Kidney (tissue), 14 donors: Measurements from ENCODE around the gene PFKP. TPM values are rescaled to one million over a fixed set of nuclear protein-coding genes. Genes with fewer than 3 reads are reported as not detected.
A peak's percentile ranks its signal among the peaks of the same experiment; 100 is the strongest.

Experiments
- DNase-seq, 5 donors: peaks; one replicate each; pipeline ENCODE4 v3.0.0-alpha.2; 2013 to 2020
- FAIRE-seq: peaks from 2 replicates; lab custom pipeline; 2012; peaks lifted over from hg19 to GRCh38; lab: Jason Lieb, UNC
- H3K27ac ChIP-seq, 2 donors: one replicate each; pipeline ENCODE4 v1.7.0; 2013; ENCODE audit warnings: low read depth in 2 of 2, low read length in 2 of 2, inconsistent platforms in 1 of 2
- H3K27me3 ChIP-seq: one replicate; pipeline ENCODE4 v1.7.1; 2013; ENCODE audit warnings: low read length, inconsistent platforms; ENCODE audit not compliant: control insufficient read depth, insufficient read depth
- H3K36me3 ChIP-seq, 3 donors: one replicate each; pipeline versions ENCODE4 v1.7.0 to v1.7.1; 2013; ENCODE audit warnings: low read length in 3 of 3, control low read depth in 1 of 3, inconsistent platforms in 1 of 3; ENCODE audit not compliant: insufficient read depth in 3 of 3, control insufficient read depth in 2 of 3
- H3K4me1 ChIP-seq, 3 donors: one replicate each; pipeline versions ENCODE4 v1.7.0 to v1.7.1; 2013; ENCODE audit warnings: low read length in 3 of 3, inconsistent platforms in 1 of 3, low read depth in 1 of 3; ENCODE audit not compliant: control insufficient read depth in 2 of 3, insufficient read depth in 2 of 3
- H3K4me3 ChIP-seq, 3 donors: one replicate each; pipeline versions ENCODE4 v1.7.0 to v1.8.1; 2013; ENCODE audit warnings: low read length in 3 of 3, control low read depth in 1 of 3, inconsistent platforms in 1 of 3
- H3K9ac ChIP-seq, 3 donors: one replicate each; pipeline versions ENCODE4 v1.7.0 to v1.7.1; 2013; ENCODE audit warnings: low read length in 3 of 3, control low read depth in 1 of 3, inconsistent platforms in 1 of 3
- H3K9me3 ChIP-seq, 3 donors: one replicate each; pipeline versions ENCODE4 v1.7.0 to v1.7.1; 2013; ENCODE audit warnings: low read length in 3 of 3, control low read depth in 1 of 3, inconsistent platforms in 1 of 3; ENCODE audit not compliant: control insufficient read depth in 2 of 3, insufficient read depth in 1 of 3
- CTCF ChIP-seq: IDR thresholded peaks from 3 replicates; pipeline ENCODE4 v1.5.1; 2012; ENCODE audit warnings: mild to moderate bottlenecking, moderate library complexity, borderline replicate concordance; ENCODE audit not compliant: insufficient read depth; ENCODE audit errors: extremely low read depth
- intact Hi-C: fragments of 100-400 bp; cut with DNase I; formaldehyde crosslinking; loops from one replicate; pipeline ENCODE4 v1.11.1; 2022
- polyA plus RNA-seq: library from polyadenylated mRNA; stranded (reverse); fragments of 350-450 nt; fragmentation: Illumina TruSeq; extraction: RNeasy Lipid Tissue Mini Kit (QIAGEN cat#74804); gene quantifications from one replicate; pipeline ENCODE4 v1.2.3, GENCODE V29; 2014; ENCODE audit warnings: low read depth, low replicate concordance; ENCODE audit not compliant: insufficient read depth
- total RNA-seq: library from RNA; stranded (reverse); fragmentation: NEBNext Ultra II Directional; extraction: Animal tissue kit (Norgen Biotek cat#: 25700); gene quantifications from one replicate; pipeline ENCODE4 v1.2.1, GENCODE V29; 2021
- donor health status: control.
- donor health status: control.
- donor health status: control.
- donor health status: control.
- donor health status: control.
- donor health status: DM: yes; HTN: yes; CAD: no.
- donor health status: Normal renal cell carcinoma (clear cell type).

The PFKP gene
- total and polyA plus RNA-seq, 2 donors from 2014 or later = 51.2 to 139 TPM

DNA sequence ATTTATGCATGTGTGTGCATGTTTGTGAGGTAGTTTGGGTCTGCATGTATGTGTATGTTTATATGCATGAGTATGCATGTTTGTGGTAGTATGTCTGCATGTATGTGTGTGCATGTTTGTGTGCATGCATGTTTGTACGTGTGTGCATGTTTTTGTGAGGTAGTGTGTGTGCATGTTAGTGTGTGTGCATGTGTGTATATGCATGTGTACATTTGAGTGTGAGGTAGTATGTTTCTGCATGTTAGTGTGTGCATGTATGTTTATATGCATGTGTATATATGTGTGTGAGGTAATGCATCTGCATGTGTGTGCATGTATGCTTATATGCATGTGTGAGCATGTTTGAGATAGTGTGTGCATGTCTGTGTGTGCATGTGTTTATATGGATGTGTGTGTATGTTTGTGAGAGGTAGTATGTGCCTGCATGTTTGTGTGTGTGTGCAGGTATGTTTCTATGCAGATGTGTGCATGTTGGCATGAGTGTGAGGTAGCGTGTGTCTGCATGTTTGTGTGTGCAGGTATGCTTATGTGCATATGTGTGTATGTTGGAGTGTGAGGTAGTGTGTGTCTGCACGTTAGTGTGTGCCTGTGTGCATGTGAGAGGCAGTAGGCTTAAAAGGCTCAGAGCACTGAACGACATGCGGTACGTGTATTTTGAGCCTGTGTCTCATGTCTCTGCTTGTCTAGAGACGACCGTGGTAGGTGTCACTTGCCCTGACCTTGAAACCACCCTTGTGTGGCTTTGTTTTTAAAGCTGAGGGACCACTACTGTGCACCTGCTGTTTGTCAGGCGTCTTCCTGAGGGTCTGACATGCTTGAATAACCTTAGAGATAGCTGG lies 43.7 kb downstream of the PFKP start:
- Histone ChIP-seq H3K27me3 (peaks cover 2% of the 10 kb centered on the region), H3K9me3 (no peaks in the 10 kb centered on the region), H3K4me3 (peak overlapping the region in 1 of 3 donors; percentile 36), H3K27ac (peak overlapping the region in 1 of 2 donors; percentile 2), H3K9ac (peak overlapping the region in 1 of 3 donors; percentile 7), H3K36me3 (peaks cover 2 to 18% (median 8%) of the 10 kb centered on the region in 3 donors), H3K4me1 (peaks cover 6 to 10% (median 9%) of the 10 kb centered on the region in 3 donors)
- DNase-seq (peak in 1 of 5 donors; percentile 73), FAIRE-seq (no peak)
- intact Hi-C loops = no loop called here
- no peak for TF ChIP-seq CTCF

DNA sequence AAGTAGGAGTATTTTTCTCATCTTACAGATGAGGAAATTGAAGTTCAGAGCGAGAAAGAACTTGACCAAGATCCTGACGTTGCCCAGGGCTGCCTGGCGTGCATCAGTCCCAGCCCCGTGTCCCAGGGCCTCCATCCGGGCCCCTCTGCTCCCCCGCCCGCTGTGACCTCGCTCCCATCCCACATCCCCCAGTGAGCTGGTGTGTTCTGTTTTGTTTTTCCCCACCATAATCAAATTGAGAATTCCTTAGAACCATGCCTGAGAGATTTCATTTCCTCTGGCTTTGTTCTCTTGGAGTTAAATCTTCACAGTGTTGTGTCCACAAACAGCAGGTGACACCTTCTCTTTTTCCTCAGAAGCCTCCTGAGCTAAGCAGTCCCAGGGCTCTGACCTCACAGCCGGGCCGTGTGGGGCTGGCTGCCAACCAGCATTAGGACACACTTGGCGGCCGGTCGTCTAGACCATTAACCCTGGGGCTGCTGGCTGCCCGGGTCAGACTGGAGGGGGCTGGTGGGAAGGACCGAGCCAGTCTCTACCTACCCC lies 44.3 kb downstream of the PFKP start:
- Histone ChIP-seq H3K27ac (peak overlapping the region in 1 of 2 donors; percentile 2), H3K4me1 (peaks cover 6 to 10% (median 9%) of the 10 kb centered on the region in 3 donors), H3K4me3 (no peak overlapping the region), H3K9ac (peak overlapping the region in 1 of 3 donors; percentile 7), H3K9me3 (no peaks in the 10 kb centered on the region), H3K27me3 (peaks cover 2% of the 10 kb centered on the region), H3K36me3 (peaks cover 2 to 24% (median 8%) of the 10 kb centered on the region in 3 donors)
- no peak for TF ChIP-seq CTCF
- FAIRE-seq (no peak), DNase-seq (peak; percentile 75 to 90 (median 86))
- intact Hi-C loops = no loop called here

DNA sequence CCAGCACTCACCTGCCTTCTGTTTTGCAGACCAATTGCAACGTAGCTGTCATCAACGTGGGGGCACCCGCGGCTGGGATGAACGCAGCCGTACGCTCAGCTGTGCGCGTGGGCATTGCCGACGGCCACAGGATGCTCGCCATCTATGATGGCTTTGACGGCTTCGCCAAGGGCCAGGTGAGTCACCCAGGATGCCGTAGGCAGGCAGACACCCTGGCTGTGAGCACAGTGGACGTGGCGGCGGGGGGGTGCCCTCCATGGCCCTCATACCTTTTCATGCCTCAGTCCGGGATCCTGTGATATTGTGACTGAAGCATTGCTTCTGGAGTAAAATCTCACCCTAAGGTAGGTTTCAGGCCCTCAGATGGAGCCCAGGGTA lies 46.0 kb downstream of the PFKP start:
- H3K9ac ChIP-seq = no peak overlapping the region
- intact Hi-C loops = no loop called here
- H3K36me3 ChIP-seq = peaks cover 2 to 30% (median 11%) of the 10 kb centered on the region in 3 donors
- H3K9me3 ChIP-seq = no peaks in the 10 kb centered on the region
- TF ChIP-seq CTCF = no peak
- no peak overlapping the region for H3K4me3 ChIP-seq
- H3K27ac ChIP-seq = no peak overlapping the region
- H3K4me1 ChIP-seq = peaks cover 0 to 9% (median 6%) of the 10 kb centered on the region in 3 donors
- FAIRE-seq (no peak), DNase-seq (peak in 1 of 5 donors; percentile 66)
- peaks cover 2% of the 10 kb centered on the region for H3K27me3 ChIP-seq
